Esophagus (tissue), 2 donors: ENCODE measurements around the gene C19orf38. TPM values are rescaled to one million over a fixed set of nuclear protein-coding genes. Genes with fewer than 3 reads are reported as not detected.
"Not testable (repeated sequence)": the region's sequence is repeated elsewhere in the genome, so short reads cannot be mapped to it uniquely, and the experiment has no call there.

ENCODE experiments used
- H3K27ac ChIP-seq, 2 donors: one replicate each; pipeline ENCODE4 v1.5.1; 2013; ENCODE audit warnings: low read depth in 2 of 2, mild to moderate bottlenecking in 2 of 2, inconsistent platforms in 1 of 2, low read length in 1 of 2, moderate library complexity in 1 of 2
- H3K27me3 ChIP-seq, 2 donors: one replicate each; pipeline ENCODE4 v1.6.1; 2013; ENCODE audit warnings: low read length in 2 of 2, control low read depth in 1 of 2, mild to moderate bottlenecking in 1 of 2; ENCODE audit not compliant: insufficient read depth in 2 of 2, control insufficient read depth in 1 of 2
- H3K36me3 ChIP-seq, 2 donors: one replicate each; pipeline ENCODE4 v1.6.1; 2013; ENCODE audit warnings: low read length in 1 of 2; ENCODE audit not compliant: control insufficient read depth in 2 of 2, insufficient read depth in 2 of 2
- H3K4me1 ChIP-seq, 2 donors: one replicate each; pipeline ENCODE4 v1.6.1; 2013; ENCODE audit warnings: low read length in 1 of 2; ENCODE audit not compliant: control insufficient read depth in 2 of 2, insufficient read depth in 2 of 2
- H3K4me3 ChIP-seq, 2 donors: one replicate each; pipeline ENCODE4 v1.5.1; 2013; ENCODE audit warnings: low read length in 2 of 2, mild to moderate bottlenecking in 2 of 2, low read depth in 1 of 2, moderate library complexity in 1 of 2
- H3K9me3 ChIP-seq, 2 donors: one replicate each; pipeline ENCODE4 v1.6.1; 2013; ENCODE audit warnings: mild to moderate bottlenecking in 2 of 2, low read depth in 1 of 2, low read length in 1 of 2, moderate library complexity in 1 of 2; ENCODE audit not compliant: control insufficient read depth in 2 of 2, insufficient read depth in 1 of 2
- WGBS, 2 donors: extraction: QIAGEN DNeasy Blood & Tissue Kit; methylation state at CpG; one replicate each; pipeline ENCODE4 v1.1.7; 2013; 5-methylcytosine and 5-hydroxymethylcytosine counted together
- polyA plus RNA-seq, 2 donors: library from polyadenylated mRNA; stranded (reverse); fragments of 200-250 nt; gene quantifications; one replicate each; pipeline ENCODE4 v1.2.3, GENCODE V29; 2013
- donor health status: healthy with polysubstance abuse.
- donor health status: Bipolar disorder and iron deficiency.

C19orf38 gene
- polyA plus RNA-seq, 2 donors: 0.19 to 0.20 TPM

- H3K4me3 ChIP-seq: no peak overlapping the region
- no peaks in the 10 kb centered on the region for H3K27me3 ChIP-seq
- peaks cover 0 to 3% of the 10 kb centered on the region in 2 donors for H3K9me3 ChIP-seq
- peaks cover 12 to 28% of the 10 kb centered on the region in 2 donors for H3K36me3 ChIP-seq
- H3K27ac ChIP-seq: no peak overlapping the region
- WGBS, 2 donors: 81 to 86% methylated on average over 20 of the region's 20 CpGs
- peaks cover 5 to 7% of the 10 kb centered on the region in 2 donors for H3K4me1 ChIP-seq
Observed at GRCh38 chr19:10832939-10833296, 15.3 kb upstream of the C19orf38 start.

- 40 to 47% methylated on average over 32 of the region's 32 CpGs for WGBS, 2 donors
- Histone ChIP-seq H3K4me3 (peak overlapping the region; percentile 57 to 61), H3K4me1 (peaks cover 5 to 7% of the 10 kb centered on the region in 2 donors), H3K9me3 (peaks cover 0 to 5% of the 10 kb centered on the region in 2 donors), H3K27me3 (no peaks in the 10 kb centered on the region), H3K27ac (peak overlapping the region; percentile 98 to 99), H3K36me3 (peaks cover 4 to 19% of the 10 kb centered on the region in 2 donors)
Observed at GRCh38 chr19:10835089-10835753, 13.0 kb upstream of the C19orf38 start.

- 1% methylated on average over 50 of the region's 50 CpGs for WGBS, 2 donors
- Histone ChIP-seq H3K4me3 (peak within 1 kb of the TSS; percentile 61 to 77), H3K27ac (peak within 1 kb of the TSS; percentile 98 to 99), H3K36me3 (peaks cover 4 to 17% of the 10 kb centered on the region in 2 donors), H3K27me3 (no peaks in the 10 kb centered on the region), H3K9me3 (peaks cover 0 to 5% of the 10 kb centered on the region in 2 donors), H3K4me1 (peaks cover 5 to 7% of the 10 kb centered on the region in 2 donors)
Observed at GRCh38 chr19:10835754-10836478, 12.3 kb upstream of the C19orf38 start, which contains the start of gene TMED1. TSS of gene TMED1 (minus strand) at chr19:10836212. CDS start at chr19:10836191, 21 bp downstream.

- no peaks in the 10 kb centered on the region for H3K27me3 ChIP-seq
- H3K36me3 ChIP-seq: peaks cover 4 to 13% of the 10 kb centered on the region in 2 donors
- H3K9me3 ChIP-seq: peaks cover 0 to 5% of the 10 kb centered on the region in 2 donors
- peaks cover 5 to 7% of the 10 kb centered on the region in 2 donors for H3K4me1 ChIP-seq
- peak overlapping the region; percentile 17 to 61 for H3K4me3 ChIP-seq
- 35 to 38% methylated on average over 38 of the region's 38 CpGs for WGBS, 2 donors
- peak overlapping the region; percentile 98 to 99 for H3K27ac ChIP-seq
Observed at GRCh38 chr19:10836479-10837330, 11.5 kb upstream of the C19orf38 start.

GRCh38 chr19:10837649-10838048, 10.6 kb upstream of the C19orf38 start:
- H3K4me3 ChIP-seq, H3K27me3 ChIP-seq, H3K36me3 ChIP-seq, H3K27ac ChIP-seq, H3K9me3 ChIP-seq, H3K4me1 ChIP-seq: not testable (repeated sequence)
- WGBS, 2 donors: 95 to 97% methylated on average over 7 of the region's 7 CpGs

GRCh38 chr19:10838377-10838776, 9.8 kb upstream of the C19orf38 start:
- WGBS, 2 donors: 86 to 87% methylated on average over 11 of the region's 11 CpGs
- Histone ChIP-seq H3K9me3 (peaks cover 0 to 5% of the 10 kb centered on the region in 2 donors), H3K27me3 (no peaks in the 10 kb centered on the region)

GRCh38 chr19:10839114-10840050, 8.8 kb upstream of the C19orf38 start:
- H3K4me3 ChIP-seq: no peak overlapping the region
- WGBS, 2 donors: 73 to 83% methylated on average over 10 of the region's 10 CpGs

More at GRCh38 chr19:10838377-10838776, 9.8 kb upstream of the C19orf38 start:
- Histone ChIP-seq H3K4me3 (no peak overlapping the region), H3K27ac (no peak overlapping the region), H3K36me3 (no peaks in the 10 kb centered on the region), H3K4me1 (peaks cover 5 to 7% of the 10 kb centered on the region in 2 donors)

GRCh38 chr19:10842788-10843187, 5.4 kb upstream of the C19orf38 start:
- Histone ChIP-seq H3K27ac (no peak overlapping the region), H3K27me3 (no peaks in the 10 kb centered on the region), H3K9me3 (peaks cover 0 to 2% of the 10 kb centered on the region in 2 donors), H3K36me3 (no peaks in the 10 kb centered on the region), H3K4me1 (no peaks in the 10 kb centered on the region), H3K4me3 (no peak overlapping the region)
- 87 to 88% methylated on average over 7 of the region's 7 CpGs for WGBS, 2 donors

More at GRCh38 chr19:10839114-10840050, 8.8 kb upstream of the C19orf38 start:
- no peaks in the 10 kb centered on the region for H3K36me3 ChIP-seq
- peaks cover 0 to 5% of the 10 kb centered on the region in 2 donors for H3K9me3 ChIP-seq
- H3K27me3 ChIP-seq: no peaks in the 10 kb centered on the region
- no peak overlapping the region for H3K27ac ChIP-seq
- peaks cover 5 to 7% of the 10 kb centered on the region in 2 donors for H3K4me1 ChIP-seq
